Measurements from ENCODE around the gene SPIRE2. TPM values are rescaled to one million over a fixed set of nuclear protein-coding genes. Genes with fewer than 3 reads are reported as not detected.

The SPIRE2 gene
- total RNA-seq, 1 donor = 0.72 TPM

GRCh38 chr16:89841275-89841674 lies 13.0 kb downstream of the SPIRE2 start:
- H3K9me3 ChIP-seq (ENCODE audit: low read depth, low read length) = no peaks in the 10 kb centered on the region
- H3K27me3 ChIP-seq (ENCODE audit: insufficient read depth, low read length) = no peaks in the 10 kb centered on the region
- no peaks in the 10 kb centered on the region for H3K79me2 ChIP-seq (ENCODE audit: insufficient read depth, low read length)
- no peak overlapping the region for H3K4me3 ChIP-seq (ENCODE audit: insufficient read depth, low read length)
- no peak overlapping the region for H3K4me2 ChIP-seq (ENCODE audit: insufficient read depth, low read length)
- TF ChIP-seq CTCF (IDR thresholded peaks at IDR 0.05; ENCODE audit: extremely low read depth, low read depth, low read length) = no peak
- no peak overlapping the region for H2AFZ ChIP-seq (ENCODE audit: low read length)
- DNase-seq (ENCODE audit: insufficient read length, low spot score, missing footprints) = no peak
- no peak overlapping the region for H3K27ac ChIP-seq (ENCODE audit: low read depth, low read length)
- H3K36me3 ChIP-seq (ENCODE audit: insufficient read depth, low read length) = no peaks in the 10 kb centered on the region
- H4K20me1 ChIP-seq (ENCODE audit: insufficient read depth, low read length) = no peaks in the 10 kb centered on the region
- no peaks in the 10 kb centered on the region for H3K4me1 ChIP-seq (ENCODE audit: insufficient read depth, low read length)

- no peaks in the 10 kb centered on the region for H3K9me3 ChIP-seq (ENCODE audit: low read depth, low read length)
- no peaks in the 10 kb centered on the region for H3K27me3 ChIP-seq (ENCODE audit: insufficient read depth, low read length)
- no peak overlapping the region for H3K4me3 ChIP-seq (ENCODE audit: insufficient read depth, low read length)
- H3K4me1 ChIP-seq (ENCODE audit: insufficient read depth, low read length) = no peaks in the 10 kb centered on the region
- H4K20me1 ChIP-seq (ENCODE audit: insufficient read depth, low read length) = no peaks in the 10 kb centered on the region
- H3K79me2 ChIP-seq (ENCODE audit: insufficient read depth, low read length) = no peaks in the 10 kb centered on the region
- H3K27ac ChIP-seq (ENCODE audit: low read depth, low read length) = no peak overlapping the region
- H3K36me3 ChIP-seq (ENCODE audit: insufficient read depth, low read length) = no peaks in the 10 kb centered on the region
- peak; percentile 96 for DNase-seq (ENCODE audit: insufficient read length, low spot score, missing footprints)
- H3K4me2 ChIP-seq (ENCODE audit: insufficient read depth, low read length) = no peak overlapping the region
- no peak for TF ChIP-seq CTCF (IDR thresholded peaks at IDR 0.05; ENCODE audit: extremely low read depth, low read depth, low read length)
- H2AFZ ChIP-seq (ENCODE audit: low read length) = no peak overlapping the region
Measured at GRCh38 chr16:89842471-89843408, 14.5 kb downstream of the SPIRE2 start.

GRCh38 chr16:89843409-89844350 lies 15.4 kb downstream of the SPIRE2 start:
- Histone ChIP-seq H4K20me1 (ENCODE audit: insufficient read depth, low read length) (no peaks in the 10 kb centered on the region), H3K27me3 (ENCODE audit: insufficient read depth, low read length) (no peaks in the 10 kb centered on the region), H3K4me2 (ENCODE audit: insufficient read depth, low read length) (no peak overlapping the region), H3K36me3 (ENCODE audit: insufficient read depth, low read length) (no peaks in the 10 kb centered on the region), H3K79me2 (ENCODE audit: insufficient read depth, low read length) (no peaks in the 10 kb centered on the region), H3K9me3 (ENCODE audit: low read depth, low read length) (no peaks in the 10 kb centered on the region), H2AFZ (ENCODE audit: low read length) (no peak overlapping the region), H3K4me1 (ENCODE audit: insufficient read depth, low read length) (no peaks in the 10 kb centered on the region), H3K4me3 (ENCODE audit: insufficient read depth, low read length) (no peak overlapping the region), H3K27ac (ENCODE audit: low read depth, low read length) (no peak overlapping the region)
- no peak for TF ChIP-seq CTCF (IDR thresholded peaks at IDR 0.05; ENCODE audit: extremely low read depth, low read depth, low read length)
- DNase-seq (ENCODE audit: insufficient read length, low spot score, missing footprints) = no peak

All from osteoblast (primary cell).